NCI-H146 treated with DMSO at 0.1 percent for 48 hours (cell line): Measurements from ENCODE around the gene ZBTB26.
A peak's percentile ranks its signal among the peaks of the same experiment; 100 is the strongest.
"Not testable (repeated sequence)": the region's sequence is repeated elsewhere in the genome, so short reads cannot be mapped to it uniquely, and the experiment has no call there.

Experiments
- DNase-seq: peaks from one replicate; lab custom pipeline; 2025; ENCODE audit not compliant: unreplicated experiment; lab: John Stamatoyannopoulos, UW

ZBTB26 gene

GRCh38 chr9:122929796-122930354, 1.4 kb downstream of the ZBTB26 start:
- DNase-seq, result no peak

- no peak for DNase-seq
Measured at GRCh38 chr9:122923947-122924346, 7.4 kb downstream of the ZBTB26 start.

- no peak for DNase-seq
Measured at GRCh38 chr9:122922713-122923112, 8.6 kb downstream of the ZBTB26 start.

- no peak for DNase-seq
Measured at GRCh38 chr9:122918310-122918709, 13.0 kb downstream of the ZBTB26 start.

- DNase-seq, result peak; percentile 53
Measured at GRCh38 chr9:122912964-122913673, 18.2 kb downstream of the ZBTB26 start, which contains the start of gene ZBTB6. Gene ZBTB6 (minus strand): TSS chr9:122913323. CDS start chr9:122912072, 1,251 bp downstream.

- no peak for DNase-seq
Measured at GRCh38 chr9:122912671-122912963, 18.7 kb downstream of the ZBTB26 start.

GRCh38 chr9:122906122-122906521, 25.2 kb downstream of the ZBTB26 start:
- DNase-seq, result not testable (repeated sequence)

- peak; percentile 94 for DNase-seq
Measured at GRCh38 chr9:122904823-122905710, 26.2 kb downstream of the ZBTB26 start, which contains the start of gene RC3H2. Gene RC3H2 (minus strand): TSS chr9:122905359. CDS start chr9:122897509, 7,850 bp downstream.

GRCh38 chr9:122904466-122904822, 26.9 kb downstream of the ZBTB26 start:
- peak; percentile 14 for DNase-seq

- DNase-seq, result no peak
Measured at GRCh38 chr9:122900791-122901190, 30.5 kb downstream of the ZBTB26 start.

GRCh38 chr9:122897969-122898368, 33.3 kb downstream of the ZBTB26 start:
- no peak for DNase-seq

- DNase-seq, result no peak
Measured at GRCh38 chr9:122888480-122888879, 42.8 kb downstream of the ZBTB26 start.

GRCh38 chr9:122883125-122883524, 48.2 kb downstream of the ZBTB26 start:
- DNase-seq, result no peak

- DNase-seq, result no peak
Measured at GRCh38 chr9:122879443-122879842, 51.9 kb downstream of the ZBTB26 start.

GRCh38 chr9:122875523-122875922, 55.8 kb downstream of the ZBTB26 start:
- DNase-seq, result no peak

GRCh38 chr9:122867276-122867675, 64.0 kb downstream of the ZBTB26 start:
- not testable (repeated sequence) for DNase-seq

GRCh38 chr9:122866079-122866478, 65.2 kb downstream of the ZBTB26 start:
- no peak for DNase-seq
